HL-60 (cell line): Measurements from ENCODE around the gene HES5.

Experiments used
- GABPA ChIP-seq: IDR thresholded peaks from 2 replicates; pipeline ENCODE4 v1.6.1; 2012; ENCODE audit warnings: low read depth
- POLR2AphosphoS5 ChIP-seq: IDR thresholded peaks from 2 replicates; pipeline ENCODE4 v1.6.1; 2012; ENCODE audit warnings: low read depth
- TF ChIP-seq, protein P1 (sequence below): IDR thresholded peaks from one replicate; pipeline ENCODE4 v1.5.1; 2011; ENCODE audit warnings: low read length, control low read depth, inconsistent platforms; ENCODE audit not compliant: insufficient read depth
- TF ChIP-seq, protein P2 (sequence below): IDR thresholded peaks from 2 replicates; pipeline ENCODE4 v1.6.1; 2012; ENCODE audit warnings: low read depth; ENCODE audit not compliant: insufficient replicate concordance

DNA sequence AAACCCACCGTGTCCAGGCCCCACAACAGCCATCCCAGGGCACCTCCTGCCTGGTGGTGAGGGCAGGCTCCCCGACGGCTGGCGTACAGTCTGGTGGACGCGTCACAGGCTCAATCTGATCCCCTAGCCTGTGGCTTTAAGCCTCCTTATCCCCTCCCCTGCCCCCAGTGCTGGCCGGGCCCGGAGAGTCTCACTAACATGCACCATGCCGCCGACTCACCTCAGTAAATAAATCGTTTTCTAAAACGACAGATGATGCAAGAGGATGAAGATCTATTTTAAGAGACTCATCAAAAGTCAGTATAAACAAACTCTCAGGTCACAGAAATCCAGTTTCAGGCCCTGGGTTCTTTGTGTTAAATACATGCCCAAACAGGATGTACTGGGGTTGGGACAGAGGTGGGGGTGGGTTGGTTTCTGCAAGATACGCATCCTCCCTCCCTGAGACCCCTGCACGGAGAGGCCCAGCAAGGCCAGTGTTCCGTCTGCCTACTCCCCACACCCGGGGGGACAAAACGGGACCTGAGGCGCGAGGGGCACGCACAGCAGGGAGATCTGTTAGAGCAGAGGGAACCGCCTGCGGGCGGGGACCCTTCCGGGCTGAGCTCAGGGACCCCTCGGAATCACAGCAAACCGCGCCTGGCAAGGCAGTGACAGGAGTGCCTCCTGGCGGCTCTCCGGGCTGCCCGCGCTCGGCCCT is 6.7 kb downstream of the HES5 start:
- TF ChIP-seq, protein P1, sequence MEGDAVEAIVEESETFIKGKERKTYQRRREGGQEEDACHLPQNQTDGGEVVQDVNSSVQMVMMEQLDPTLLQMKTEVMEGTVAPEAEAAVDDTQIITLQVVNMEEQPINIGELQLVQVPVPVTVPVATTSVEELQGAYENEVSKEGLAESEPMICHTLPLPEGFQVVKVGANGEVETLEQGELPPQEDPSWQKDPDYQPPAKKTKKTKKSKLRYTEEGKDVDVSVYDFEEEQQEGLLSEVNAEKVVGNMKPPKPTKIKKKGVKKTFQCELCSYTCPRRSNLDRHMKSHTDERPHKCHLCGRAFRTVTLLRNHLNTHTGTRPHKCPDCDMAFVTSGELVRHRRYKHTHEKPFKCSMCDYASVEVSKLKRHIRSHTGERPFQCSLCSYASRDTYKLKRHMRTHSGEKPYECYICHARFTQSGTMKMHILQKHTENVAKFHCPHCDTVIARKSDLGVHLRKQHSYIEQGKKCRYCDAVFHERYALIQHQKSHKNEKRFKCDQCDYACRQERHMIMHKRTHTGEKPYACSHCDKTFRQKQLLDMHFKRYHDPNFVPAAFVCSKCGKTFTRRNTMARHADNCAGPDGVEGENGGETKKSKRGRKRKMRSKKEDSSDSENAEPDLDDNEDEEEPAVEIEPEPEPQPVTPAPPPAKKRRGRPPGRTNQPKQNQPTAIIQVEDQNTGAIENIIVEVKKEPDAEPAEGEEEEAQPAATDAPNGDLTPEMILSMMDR: no peak
- TF ChIP-seq, protein P2, sequence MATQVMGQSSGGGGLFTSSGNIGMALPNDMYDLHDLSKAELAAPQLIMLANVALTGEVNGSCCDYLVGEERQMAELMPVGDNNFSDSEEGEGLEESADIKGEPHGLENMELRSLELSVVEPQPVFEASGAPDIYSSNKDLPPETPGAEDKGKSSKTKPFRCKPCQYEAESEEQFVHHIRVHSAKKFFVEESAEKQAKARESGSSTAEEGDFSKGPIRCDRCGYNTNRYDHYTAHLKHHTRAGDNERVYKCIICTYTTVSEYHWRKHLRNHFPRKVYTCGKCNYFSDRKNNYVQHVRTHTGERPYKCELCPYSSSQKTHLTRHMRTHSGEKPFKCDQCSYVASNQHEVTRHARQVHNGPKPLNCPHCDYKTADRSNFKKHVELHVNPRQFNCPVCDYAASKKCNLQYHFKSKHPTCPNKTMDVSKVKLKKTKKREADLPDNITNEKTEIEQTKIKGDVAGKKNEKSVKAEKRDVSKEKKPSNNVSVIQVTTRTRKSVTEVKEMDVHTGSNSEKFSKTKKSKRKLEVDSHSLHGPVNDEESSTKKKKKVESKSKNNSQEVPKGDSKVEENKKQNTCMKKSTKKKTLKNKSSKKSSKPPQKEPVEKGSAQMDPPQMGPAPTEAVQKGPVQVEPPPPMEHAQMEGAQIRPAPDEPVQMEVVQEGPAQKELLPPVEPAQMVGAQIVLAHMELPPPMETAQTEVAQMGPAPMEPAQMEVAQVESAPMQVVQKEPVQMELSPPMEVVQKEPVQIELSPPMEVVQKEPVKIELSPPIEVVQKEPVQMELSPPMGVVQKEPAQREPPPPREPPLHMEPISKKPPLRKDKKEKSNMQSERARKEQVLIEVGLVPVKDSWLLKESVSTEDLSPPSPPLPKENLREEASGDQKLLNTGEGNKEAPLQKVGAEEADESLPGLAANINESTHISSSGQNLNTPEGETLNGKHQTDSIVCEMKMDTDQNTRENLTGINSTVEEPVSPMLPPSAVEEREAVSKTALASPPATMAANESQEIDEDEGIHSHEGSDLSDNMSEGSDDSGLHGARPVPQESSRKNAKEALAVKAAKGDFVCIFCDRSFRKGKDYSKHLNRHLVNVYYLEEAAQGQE: no peak
- TF ChIP-seq POLR2AphosphoS5: no peak
- no peak for TF ChIP-seq GABPA
